SK-N-SH (cell line): ENCODE results near the gene DGCR2. TPM values are rescaled to one million over a fixed set of nuclear protein-coding genes. Genes with fewer than 3 reads are reported as not detected.

Experiments used
- CTCF ChIA-PET: fragments of 300-600, 350-600 bp; formaldehyde crosslinking; extraction: SDS; loops from one replicate; lab custom pipeline; 2021; lab: Yijun Ruan, JAX
- POLR2A ChIA-PET: fragments of 350-600 bp; sonication (Branson Sonifier 250); formaldehyde crosslinking; extraction: SDS; loops from one replicate; lab custom pipeline; 2020; ENCODE audit warnings: antibody characterized with exemption, inconsistent platforms; lab: Yijun Ruan, JAX
- DNase-seq: peaks from one replicate; pipeline ENCODE4 v3.0.0; 2012
- H2AFZ ChIP-seq: fragments of 200-600 bp; sonication (generic); 2 replicates; pipeline ENCODE4 v1.8.1; 2016; ENCODE audit warnings: antibody characterized with exemption, mild to moderate bottlenecking, low read depth
- H3F3A ChIP-seq: fragments of 200-600 bp; sonication (generic); replicated peaks from 2 replicates; pipeline ENCODE3; 2016; ENCODE audit warnings: antibody characterized with exemption, mild to moderate bottlenecking; ENCODE audit not compliant: insufficient read depth
- H3K27ac ChIP-seq, 2 experiments: fragments of 200-500 bp in 1 of 2; fragments of 200-600 bp in 1 of 2; sonication (Bioruptor generic) in 1 of 2; sonication (generic), shearing (Covaris generic) in 1 of 2; 2 replicates each; pipeline versions ENCODE4 v1.5.1 to v1.6.1; 2014 to 2016; ENCODE audit warnings: low read depth in 2 of 2, inconsistent platforms in 1 of 2, low read length in 1 of 2, mild to moderate bottlenecking in 1 of 2, mixed read lengths in 1 of 2
- H3K27me3 ChIP-seq: fragments of 200-600 bp; sonication (generic), shearing (Covaris generic); 2 replicates; pipeline ENCODE4 v1.6.1; 2016; ENCODE audit warnings: mixed run types; ENCODE audit not compliant: insufficient read depth
- H3K36me3 ChIP-seq, 2 experiments: fragments of 200-500 bp in 1 of 2; fragments of 200-600 bp in 1 of 2; sonication (Bioruptor generic) in 1 of 2; sonication (generic) in 1 of 2; replicated peaks in 1 of 2; 2 replicates each; pipeline versions ENCODE3 to v1.5.1; 2014 to 2016; ENCODE audit warnings: low read length in 1 of 2, mild to moderate bottlenecking in 1 of 2; ENCODE audit not compliant: insufficient read depth in 2 of 2, control insufficient read depth in 1 of 2
- H3K4me1 ChIP-seq, 2 experiments: fragments of 200-500 bp in 1 of 2; fragments of 200-600 bp in 1 of 2; sonication (Bioruptor generic) in 1 of 2; sonication (generic), shearing (Covaris generic) in 1 of 2; 2 replicates each; pipeline versions ENCODE4 v1.5.1 to v1.6.1; 2014 to 2016; ENCODE audit warnings: low read depth in 1 of 2, low read length in 1 of 2, mixed run types in 1 of 2; ENCODE audit not compliant: insufficient read depth in 2 of 2, control insufficient read depth in 1 of 2
- H3K4me2 ChIP-seq: fragments of 200-600 bp; sonication (generic), shearing (Covaris generic); 2 replicates; pipeline ENCODE4 v1.6.1; 2017; ENCODE audit warnings: mixed run types
- H3K4me3 ChIP-seq, 2 experiments: fragments of 200-500 bp in 1 of 2; fragments of 200-600 bp in 1 of 2; sonication (Bioruptor generic) in 1 of 2; sonication (generic), shearing (Covaris generic) in 1 of 2; 2 replicates each; pipeline versions ENCODE4 v1.5.1 to v1.8.1; 2014 to 2016; ENCODE audit warnings: low read depth in 2 of 2, inconsistent platforms in 1 of 2, low read length in 1 of 2, mild to moderate bottlenecking in 1 of 2, mixed read lengths in 1 of 2, moderate library complexity in 1 of 2
- H3K79me2 ChIP-seq: fragments of 200-600 bp; sonication (generic); 2 replicates; pipeline ENCODE4 v1.8.1; 2017; ENCODE audit warnings: mild to moderate bottlenecking; ENCODE audit not compliant: insufficient read depth
- H3K9ac ChIP-seq: fragments of 200-600 bp; sonication (generic); 2 replicates; pipeline ENCODE4 v1.6.1; 2017; ENCODE audit warnings: mixed run types
- H3K9me2 ChIP-seq: fragments of 200-600 bp; sonication (generic); 2 replicates; pipeline ENCODE4 v1.6.1; 2017; ENCODE audit warnings: mixed run types
- H3K9me3 ChIP-seq: fragments of 200-600 bp; sonication (generic); 2 replicates; pipeline ENCODE4 v1.6.1; 2017; ENCODE audit warnings: mixed run types, mild to moderate bottlenecking, moderate library complexity
- H4K20me1 ChIP-seq: fragments of 200-600 bp; sonication (generic); 2 replicates; pipeline ENCODE4 v1.6.1; 2017; ENCODE audit warnings: mild to moderate bottlenecking, mixed run types; ENCODE audit not compliant: insufficient read depth
- CHD2 ChIP-seq: fragments of 150-350 bp; IDR thresholded peaks from 2 replicates; pipeline ENCODE4 v1.6.1; 2018; ENCODE audit warnings: low read length; ENCODE audit not compliant: partially characterized antibody
- EP300 ChIP-seq, 2 experiments: IDR thresholded peaks; 2 replicates each; pipeline versions ENCODE4 v1.4.0 to v1.6.1; 2012; ENCODE audit warnings: borderline replicate concordance in 1 of 2, low read depth in 1 of 2, low read length in 1 of 2
- FOXJ3 ChIP-seq: sonication (generic); formaldehyde crosslinking; IDR thresholded peaks from 2 replicates; pipeline ENCODE4 v1.5.1; 2020; ENCODE audit warnings: mild to moderate bottlenecking, missing genetic modification reagents
- FOXM1 ChIP-seq: IDR thresholded peaks from 2 replicates; pipeline ENCODE4 v1.4.0; 2012; ENCODE audit warnings: low read depth, mild to moderate bottlenecking
- GABPA ChIP-seq: IDR thresholded peaks from 2 replicates; pipeline ENCODE4 v1.4.0; 2012; ENCODE audit warnings: low read depth, mild to moderate bottlenecking
- GATA2 ChIP-seq: sonication (generic); formaldehyde crosslinking; IDR thresholded peaks from 2 replicates; pipeline ENCODE4 v1.5.0; 2020; ENCODE audit warnings: mild to moderate bottlenecking, missing genetic modification reagents
- MXI1 ChIP-seq: IDR thresholded peaks from 2 replicates; pipeline ENCODE4 v1.6.1; 2012; ENCODE audit warnings: mild to moderate bottlenecking, low read depth, low read length, improper control_type of control experiment
- POLR2AphosphoS5 ChIP-seq: IDR thresholded peaks from 2 replicates; pipeline ENCODE4 v1.6.1; 2012; ENCODE audit warnings: low read depth, low read length
- REST ChIP-seq: IDR thresholded peaks from 2 replicates; pipeline ENCODE4 v1.6.1; 2012; ENCODE audit warnings: mild to moderate bottlenecking, low read depth, low read length, moderate library complexity
- RFX5 ChIP-seq: IDR thresholded peaks from 2 replicates; pipeline ENCODE4 v1.6.1; 2012; ENCODE audit warnings: mild to moderate bottlenecking, improper control_type of control experiment, low read length
- TCF12 ChIP-seq: IDR thresholded peaks from 2 replicates; pipeline ENCODE4 v1.4.0; 2012
- TEAD4 ChIP-seq: IDR thresholded peaks from 2 replicates; pipeline ENCODE4 v1.4.0; 2012; ENCODE audit warnings: mild to moderate bottlenecking, borderline replicate concordance; ENCODE audit not compliant: insufficient read depth
- YY1 ChIP-seq: IDR thresholded peaks from 2 replicates; pipeline ENCODE4 v1.4.0; 2012; ENCODE audit warnings: low read depth, mild to moderate bottlenecking
- WGBS: methylation state at CpG from one replicate; pipeline ENCODE4 v1.1.6; 2017; ENCODE audit warnings: low lambda C conversion rate; 5-methylcytosine and 5-hydroxymethylcytosine counted together
- polyA plus RNA-seq, 3 experiments: library from polyadenylated mRNA; depleted of rRNA; stranded (reverse); fragments of >200 nt; gene quantifications; 2 replicates each; pipeline ENCODE4 v1.2.3, GENCODE V29; 2012
- TF ChIP-seq, protein P1 (sequence below): fragments of 150-350 bp; IDR thresholded peaks from 2 replicates; pipeline ENCODE4 v1.6.1; 2017; ENCODE audit warnings: antibody characterized with exemption, low read length, low read depth, borderline replicate concordance
- TF ChIP-seq, protein P2 (sequence below): fragments of 150-350 bp; IDR thresholded peaks from 2 replicates; pipeline ENCODE4 v1.6.1; 2016; ENCODE audit warnings: mild to moderate bottlenecking, low read depth, low read length

DGCR2 gene
- polyA plus RNA-seq, 1 of the 3 experiments (the other 2 are of a cell fraction), result 30.4 TPM

DNA sequence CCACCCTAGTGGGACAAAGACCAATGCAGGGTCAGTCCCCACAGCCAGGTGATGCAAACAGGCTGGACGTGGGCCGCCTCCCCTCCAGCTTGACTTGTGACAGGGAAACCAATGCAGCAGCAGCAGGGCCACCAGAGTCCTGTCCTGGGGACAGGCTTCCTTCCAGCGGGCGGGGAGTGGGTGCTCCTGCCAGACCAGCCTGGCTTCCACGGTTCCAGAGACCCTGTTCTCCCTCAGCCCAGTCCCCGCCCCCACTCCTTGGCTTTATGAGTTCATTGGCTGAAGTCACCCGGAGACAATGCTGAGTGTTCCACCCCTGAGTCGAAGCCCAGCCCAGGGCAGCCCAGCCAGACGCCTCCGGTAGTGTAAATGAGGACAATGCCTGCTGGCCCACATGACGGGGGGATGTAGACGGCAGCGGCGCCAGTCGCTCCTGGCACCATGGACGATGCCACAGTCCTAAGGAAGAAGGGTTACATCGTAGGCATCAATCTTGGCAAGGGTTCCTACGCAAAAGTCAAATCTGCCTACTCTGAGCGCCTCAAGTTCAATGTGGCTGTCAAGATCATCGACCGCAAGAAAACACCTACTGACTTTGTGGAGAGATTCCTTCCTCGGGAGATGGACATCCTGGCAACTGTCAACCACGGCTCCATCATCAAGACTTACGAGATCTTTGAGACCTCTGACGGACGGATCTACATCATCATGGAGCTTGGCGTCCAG is 8.9 kb upstream of the DGCR2 start, which contains the start of gene TSSK2 (continued):
- TF ChIP-seq, protein P1, sequence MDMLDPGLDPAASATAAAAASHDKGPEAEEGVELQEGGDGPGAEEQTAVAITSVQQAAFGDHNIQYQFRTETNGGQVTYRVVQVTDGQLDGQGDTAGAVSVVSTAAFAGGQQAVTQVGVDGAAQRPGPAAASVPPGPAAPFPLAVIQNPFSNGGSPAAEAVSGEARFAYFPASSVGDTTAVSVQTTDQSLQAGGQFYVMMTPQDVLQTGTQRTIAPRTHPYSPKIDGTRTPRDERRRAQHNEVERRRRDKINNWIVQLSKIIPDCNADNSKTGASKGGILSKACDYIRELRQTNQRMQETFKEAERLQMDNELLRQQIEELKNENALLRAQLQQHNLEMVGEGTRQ, result no peak
- TF ChIP-seq POLR2AphosphoS5 (no peak), REST (no peak), TEAD4 (no peak), CHD2 (no peak), FOXJ3 (CRISPR knock-in tag) (no peak)
- TF ChIP-seq, protein P2, sequence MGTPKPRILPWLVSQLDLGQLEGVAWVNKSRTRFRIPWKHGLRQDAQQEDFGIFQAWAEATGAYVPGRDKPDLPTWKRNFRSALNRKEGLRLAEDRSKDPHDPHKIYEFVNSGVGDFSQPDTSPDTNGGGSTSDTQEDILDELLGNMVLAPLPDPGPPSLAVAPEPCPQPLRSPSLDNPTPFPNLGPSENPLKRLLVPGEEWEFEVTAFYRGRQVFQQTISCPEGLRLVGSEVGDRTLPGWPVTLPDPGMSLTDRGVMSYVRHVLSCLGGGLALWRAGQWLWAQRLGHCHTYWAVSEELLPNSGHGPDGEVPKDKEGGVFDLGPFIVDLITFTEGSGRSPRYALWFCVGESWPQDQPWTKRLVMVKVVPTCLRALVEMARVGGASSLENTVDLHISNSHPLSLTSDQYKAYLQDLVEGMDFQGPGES, result no peak

- CTCF ChIA-PET, result interaction anchor here (1.2 kb wide), 1 partner anchor 14 kb away, joined by 5 read pairs; the partner anchor contains the start of gene ESS2
Observed at GRCh38 chr22:19129871-19130270, 7.7 kb upstream of the DGCR2 start.

More at GRCh38 chr22:19129871-19130270, 7.7 kb upstream of the DGCR2 start:
- H3K79me2 ChIP-seq, result no peaks in the 10 kb centered on the region
- no peak overlapping the region for H3K9ac ChIP-seq
- H3K9me3 ChIP-seq, result no peaks in the 10 kb centered on the region
- no peak for DNase-seq
- H3K36me3 ChIP-seq, result peaks cover 4 to 22% of the 10 kb centered on the region in 2 experiments
- TF ChIP-seq RFX5 (no peak), YY1 (no peak), FOXM1 (no peak), EP300 (IDR thresholded peaks at IDR 0.05; ENCODE audit: borderline replicate concordance in 1 of 2, low read depth in 1 of 2, low read length in 1 of 2) (no peak), FOXJ3 (CRISPR knock-in tag) (no peak), POLR2AphosphoS5 (no peak), GATA2 (CRISPR knock-in tag) (no peak), TCF12 (no peak), TEAD4 (no peak), MXI1 (no peak), REST (no peak), GABPA (no peak)
- H3K4me3 ChIP-seq, result no peak overlapping the region
- H3K27ac ChIP-seq, result no peak overlapping the region
- H3F3A ChIP-seq, result no peaks in the 10 kb centered on the region
- no peak overlapping the region for H2AFZ ChIP-seq
- POLR2A ChIA-PET, result no interaction called here
- 61% methylated on average over 8 of the region's 8 CpGs for WGBS
- no peaks in the 10 kb centered on the region for H3K9me2 ChIP-seq
- no peaks in the 10 kb centered on the region for H3K27me3 ChIP-seq
- no peaks in the 10 kb centered on the region for H3K4me1 ChIP-seq
- H3K4me2 ChIP-seq, result no peak overlapping the region
- no peaks in the 10 kb centered on the region for H4K20me1 ChIP-seq
